Upper lobe of left lung (tissue), 4 donors: ENCODE data around the gene DIP2A.

ENCODE experiments used
- EP300 ChIP-seq, 4 donors: sonication (generic); formaldehyde crosslinking; IDR thresholded peaks; one replicate each; pipeline ENCODE4 v1.5.1; 2017; ENCODE audit warnings: antibody characterized with exemption in 4 of 4, control low read depth in 2 of 4
- POLR2A ChIP-seq, 4 donors: fragments of 450-650 bp; IDR thresholded peaks; one replicate each; pipeline ENCODE4 v1.5.1; 2016 to 2017; ENCODE audit warnings: antibody characterized with exemption in 4 of 4, mild to moderate bottlenecking in 2 of 4
- POLR2AphosphoS5 ChIP-seq, 2 donors: sonication (generic); formaldehyde crosslinking; IDR thresholded peaks; one replicate each; pipeline ENCODE4 v1.5.1; 2017; ENCODE audit warnings: antibody characterized with exemption in 2 of 2
- TF ChIP-seq, protein P1 (sequence below), 6 experiments: fragments of 450-650 bp in 4 of 6; fragments of 200-600 bp in 2 of 6; sonication (generic) in 2 of 6; IDR thresholded peaks; one replicate each; pipeline ENCODE4 v1.5.1; 2016 to 2019; ENCODE audit warnings: antibody characterized with exemption in 6 of 6

DNA sequence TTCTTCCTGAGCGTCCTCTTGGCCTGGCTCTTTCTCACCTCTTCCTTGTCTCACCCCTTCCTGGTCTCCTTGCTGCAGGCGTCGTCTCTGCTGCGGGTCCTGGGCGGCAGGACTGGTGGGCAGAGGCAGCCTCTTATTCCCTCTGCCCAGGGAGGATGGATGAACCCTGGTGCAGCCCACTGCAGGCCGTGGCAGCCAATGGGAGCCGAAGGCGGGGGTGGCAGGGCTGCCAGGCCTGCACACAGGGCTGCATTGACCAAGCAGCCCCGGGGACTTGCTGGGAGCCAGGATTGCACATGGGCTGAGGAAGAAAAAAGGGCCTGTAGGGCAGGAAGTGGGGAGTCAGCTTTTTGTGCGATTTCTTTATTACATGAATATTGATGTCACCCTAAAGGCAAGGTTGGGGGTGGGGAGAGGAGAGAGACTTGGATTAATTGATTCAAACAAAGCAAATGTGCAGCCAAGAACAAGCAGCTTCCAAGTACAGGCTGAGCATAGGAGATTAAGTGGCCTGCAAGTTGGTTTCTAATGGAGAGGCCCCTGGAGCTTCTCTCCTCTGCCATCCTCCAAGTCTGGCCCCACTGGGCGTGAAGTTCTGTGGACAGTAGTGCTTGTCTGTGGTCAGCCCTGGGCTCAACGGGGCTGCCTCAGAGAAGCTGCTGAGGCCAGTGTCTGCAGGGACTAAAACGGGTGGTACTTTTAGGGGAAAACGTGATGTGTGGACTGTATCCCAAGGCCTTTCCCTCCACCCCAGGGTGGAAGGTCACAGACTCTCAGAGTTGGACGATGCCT lies 146.5 kb downstream of the DIP2A start, which contains the start of gene S100B:
- TF ChIP-seq, protein P1, sequence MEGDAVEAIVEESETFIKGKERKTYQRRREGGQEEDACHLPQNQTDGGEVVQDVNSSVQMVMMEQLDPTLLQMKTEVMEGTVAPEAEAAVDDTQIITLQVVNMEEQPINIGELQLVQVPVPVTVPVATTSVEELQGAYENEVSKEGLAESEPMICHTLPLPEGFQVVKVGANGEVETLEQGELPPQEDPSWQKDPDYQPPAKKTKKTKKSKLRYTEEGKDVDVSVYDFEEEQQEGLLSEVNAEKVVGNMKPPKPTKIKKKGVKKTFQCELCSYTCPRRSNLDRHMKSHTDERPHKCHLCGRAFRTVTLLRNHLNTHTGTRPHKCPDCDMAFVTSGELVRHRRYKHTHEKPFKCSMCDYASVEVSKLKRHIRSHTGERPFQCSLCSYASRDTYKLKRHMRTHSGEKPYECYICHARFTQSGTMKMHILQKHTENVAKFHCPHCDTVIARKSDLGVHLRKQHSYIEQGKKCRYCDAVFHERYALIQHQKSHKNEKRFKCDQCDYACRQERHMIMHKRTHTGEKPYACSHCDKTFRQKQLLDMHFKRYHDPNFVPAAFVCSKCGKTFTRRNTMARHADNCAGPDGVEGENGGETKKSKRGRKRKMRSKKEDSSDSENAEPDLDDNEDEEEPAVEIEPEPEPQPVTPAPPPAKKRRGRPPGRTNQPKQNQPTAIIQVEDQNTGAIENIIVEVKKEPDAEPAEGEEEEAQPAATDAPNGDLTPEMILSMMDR (IDR thresholded peaks at IDR 0.05): no peak
- TF ChIP-seq POLR2AphosphoS5 (IDR thresholded peaks at IDR 0.05) (no peak), POLR2A (IDR thresholded peaks at IDR 0.05) (no peak), EP300 (IDR thresholded peaks at IDR 0.05) (no peak)
